Activated CD4-positive, alpha-beta T cell treated with anti-CD3 and anti-CD28 coated beads, Interleukin-10, Interleukin-2, amounts not matched to agents 100 ng/mL and 50 ng/mL, durations not matched to agents 16 hours and 8 hours (primary cell): Measurements from ENCODE around the gene ACLY.
"Not testable (repeated sequence)": the region's sequence is repeated elsewhere in the genome, so short reads cannot be mapped to it uniquely, and the experiment has no call there.

ENCODE experiments used
- DNase-seq: peaks from one replicate; pipeline ENCODE4 v3.0.0-alpha.2; 2020

Gene ACLY

DNA sequence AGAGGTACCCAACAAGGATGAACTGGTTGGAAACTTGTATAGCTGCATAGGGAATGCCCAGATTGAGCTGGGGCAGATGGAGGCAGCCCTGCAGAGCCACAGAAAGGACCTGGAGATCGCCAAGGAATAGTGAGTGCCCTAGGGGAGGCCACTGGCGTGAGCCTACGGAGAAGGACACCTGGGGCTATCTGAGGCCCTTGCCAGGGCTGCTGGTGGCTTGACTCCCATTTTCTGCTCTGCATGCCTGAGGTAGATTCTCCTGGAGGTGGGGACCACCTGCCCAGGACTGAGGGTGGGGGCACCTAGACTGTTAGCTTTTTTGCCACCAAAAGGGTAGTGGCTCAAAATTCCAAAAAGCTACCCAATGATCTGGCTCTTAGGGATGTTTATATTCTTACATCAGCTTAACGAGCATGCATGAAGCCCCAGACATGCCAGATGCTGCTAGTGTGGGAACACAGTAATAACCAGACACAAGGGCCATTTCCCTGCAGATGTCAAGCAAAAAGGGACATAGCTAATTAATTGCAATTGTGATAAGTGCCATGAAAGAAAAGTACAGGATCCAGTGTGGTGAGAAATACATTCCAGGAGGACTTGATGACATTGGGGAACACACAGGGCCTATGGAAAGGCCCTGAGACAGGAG, 20.4 kb upstream of the ACLY start:
- no peak for DNase-seq

DNA sequence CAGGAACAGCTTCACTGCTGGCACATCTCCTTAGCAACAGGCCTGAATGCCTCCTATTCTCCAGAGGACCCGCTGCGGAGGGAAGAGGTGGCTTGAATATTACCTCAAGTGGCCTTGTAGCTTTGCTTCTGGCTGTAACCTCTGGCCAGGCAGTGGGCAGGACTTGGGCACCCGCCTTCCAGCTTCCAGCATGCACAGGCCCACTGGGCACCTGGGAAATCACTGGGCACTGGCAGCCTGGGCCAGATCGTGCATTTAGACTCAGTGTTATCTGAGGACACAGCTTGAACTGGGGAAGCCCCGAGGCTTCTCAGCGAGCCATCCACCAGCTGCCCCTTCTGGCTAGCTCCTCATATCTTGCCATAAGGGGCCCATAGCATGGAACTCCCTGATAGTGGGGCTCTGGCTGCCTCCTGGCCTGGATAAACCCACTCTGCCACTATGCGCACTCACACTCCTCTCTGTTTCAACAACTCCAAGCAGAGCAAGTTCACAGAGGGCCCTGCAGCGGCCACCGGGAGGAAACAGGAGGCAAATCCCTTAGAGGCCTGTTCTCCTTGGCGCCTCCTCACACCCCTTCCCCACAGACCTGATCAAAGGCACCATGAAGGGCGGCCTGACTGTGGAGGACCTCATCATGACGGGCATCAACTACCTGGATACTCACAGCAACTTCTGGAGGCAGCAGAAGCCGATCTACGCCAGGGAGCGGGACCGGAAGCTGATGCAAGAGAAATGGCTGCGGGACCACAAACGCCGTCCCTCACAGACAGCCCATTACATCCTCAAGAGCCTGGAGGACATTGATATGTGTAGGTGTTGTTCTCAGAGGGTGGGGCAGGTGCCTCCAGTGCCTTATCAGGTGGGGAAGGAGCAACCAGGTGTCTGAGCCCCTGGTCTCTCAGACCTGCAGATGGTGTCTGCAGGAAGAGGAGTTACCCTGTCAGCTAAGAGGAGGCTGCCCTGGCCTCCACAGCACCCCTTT, 19.5 kb upstream of the ACLY start:
- DNase-seq = no peak

DNA sequence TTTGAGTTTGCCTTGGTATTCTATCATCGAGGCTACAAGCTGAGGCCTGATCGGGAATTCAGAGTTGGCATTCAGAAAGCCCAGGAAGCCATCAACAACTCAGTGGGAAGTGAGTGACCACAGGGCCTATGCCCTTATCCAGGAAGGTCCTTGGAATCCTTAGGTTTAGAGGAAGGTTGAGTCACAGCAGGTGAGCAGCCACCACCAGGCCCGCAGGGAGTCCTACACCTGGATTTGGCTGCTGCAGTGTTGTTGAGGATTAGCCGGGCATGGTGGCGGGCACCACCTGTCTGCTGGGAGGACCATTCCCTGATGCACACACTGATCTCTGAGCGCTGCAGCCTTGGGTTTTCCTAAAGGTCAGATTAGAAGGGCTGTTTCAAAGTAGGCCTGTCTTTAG, 16.9 kb upstream of the ACLY start:
- no peak for DNase-seq

DNA sequence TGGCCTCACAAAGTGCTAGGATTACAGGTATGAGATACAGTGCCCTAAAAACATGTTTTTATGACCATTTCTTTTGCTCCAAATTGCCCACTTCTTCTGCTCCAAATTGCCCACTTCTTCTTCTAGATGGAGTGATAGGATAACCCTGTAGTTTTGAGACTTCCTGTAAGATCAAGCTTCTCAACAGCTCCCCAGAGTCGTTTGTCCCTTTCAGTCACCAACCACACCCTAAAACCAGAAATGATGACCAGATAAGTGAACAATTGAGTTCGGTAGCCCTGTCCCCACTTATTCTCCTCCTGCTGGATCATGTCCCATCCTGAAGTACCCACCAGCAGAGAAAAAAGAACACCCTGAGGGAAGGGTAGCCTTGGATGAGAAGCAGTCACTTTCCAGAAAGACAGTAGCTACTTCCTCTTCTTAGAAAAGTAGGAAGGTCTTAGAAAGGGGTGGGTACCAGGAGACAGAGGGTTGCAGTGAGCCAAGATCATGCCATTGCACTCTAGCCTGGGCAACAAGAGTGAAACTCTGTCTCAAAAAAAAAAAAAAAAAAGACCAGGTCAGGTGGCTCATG, 14.2 kb upstream of the ACLY start:
- DNase-seq = peak; percentile 28

DNA sequence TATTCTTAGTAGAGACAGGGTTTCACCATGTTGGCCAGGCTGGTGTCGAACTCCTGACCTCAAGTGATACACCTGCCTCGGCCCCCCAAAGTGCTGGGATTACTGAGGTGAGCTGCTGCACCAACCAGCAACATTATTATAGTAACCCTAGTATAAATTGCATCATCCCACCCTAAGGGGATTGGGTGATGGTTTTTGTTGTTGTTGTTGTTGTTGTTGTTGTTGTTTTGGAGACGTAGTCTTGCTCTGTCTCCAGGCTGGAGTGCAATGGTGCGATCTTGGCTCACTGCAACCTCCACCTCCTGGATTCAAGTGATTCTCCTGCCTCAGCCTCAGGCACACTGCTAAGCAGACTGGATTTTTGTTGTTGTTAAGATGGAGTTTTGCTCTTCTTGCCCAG, 13.0 kb upstream of the ACLY start:
- not testable (repeated sequence) for DNase-seq

DNA sequence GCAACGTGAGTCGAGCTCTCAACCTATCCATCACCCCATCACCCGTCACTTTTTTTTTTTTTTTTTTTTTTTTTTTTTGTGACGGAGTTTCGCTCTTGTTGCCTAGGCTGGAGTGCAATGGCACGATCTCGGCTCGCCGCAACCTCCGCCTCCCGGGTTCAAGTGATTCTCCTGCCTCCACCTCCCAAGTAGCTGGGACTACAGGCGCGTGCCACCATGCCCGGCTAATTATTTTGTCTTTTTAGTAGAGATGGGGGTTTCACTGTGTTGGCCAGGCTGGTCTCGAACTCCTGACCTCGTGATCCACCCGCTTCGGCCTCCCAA, 12.0 kb upstream of the ACLY start:
- not testable (repeated sequence) for DNase-seq

DNA sequence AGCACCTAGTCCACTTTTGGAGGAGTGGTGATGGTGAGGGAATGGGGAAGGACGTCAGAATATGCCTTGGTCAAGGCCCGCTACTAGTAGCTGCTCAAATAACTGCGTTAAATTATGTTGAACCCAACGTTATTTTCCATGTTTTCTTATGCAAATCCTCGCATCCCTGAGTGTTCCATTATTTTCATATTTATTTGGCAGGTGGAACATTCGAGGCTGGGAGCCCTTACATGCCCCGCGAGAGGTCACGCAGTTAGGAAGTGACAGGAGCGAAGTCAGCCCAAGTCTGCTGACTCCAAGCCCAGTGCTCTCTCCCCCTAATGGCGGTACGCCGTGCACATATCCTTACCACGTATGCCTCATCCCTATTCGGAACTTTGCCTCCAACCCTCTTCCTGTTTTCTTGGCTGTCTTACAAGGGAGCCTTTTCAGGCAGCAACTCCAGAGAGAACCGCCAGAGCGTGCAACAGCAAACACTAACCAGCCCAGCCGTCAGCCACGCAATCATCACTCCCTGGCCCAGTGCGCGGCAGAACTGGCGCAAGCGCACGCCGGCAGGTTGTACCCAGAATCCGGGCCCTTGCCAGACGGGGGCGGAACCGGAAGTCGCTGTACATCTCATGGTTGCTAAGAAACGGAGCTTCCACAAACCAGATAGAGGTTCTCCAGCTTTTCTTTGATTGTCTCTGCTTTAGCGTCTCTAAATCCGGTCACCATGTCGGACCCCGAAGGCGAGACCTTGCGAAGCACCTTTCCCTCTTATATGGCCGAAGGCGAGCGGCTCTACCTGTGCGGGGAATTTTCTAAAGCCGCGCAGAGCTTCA, 11.5 kb upstream of the ACLY start, which contains the start of gene ODAD4:
Gene ODAD4, plus strand, starts transcription at position 609 of the 824 bp plus-strand sequence. Its CDS starts 107 bp downstream, at position 716.
- peak; percentile 97 for DNase-seq

DNA sequence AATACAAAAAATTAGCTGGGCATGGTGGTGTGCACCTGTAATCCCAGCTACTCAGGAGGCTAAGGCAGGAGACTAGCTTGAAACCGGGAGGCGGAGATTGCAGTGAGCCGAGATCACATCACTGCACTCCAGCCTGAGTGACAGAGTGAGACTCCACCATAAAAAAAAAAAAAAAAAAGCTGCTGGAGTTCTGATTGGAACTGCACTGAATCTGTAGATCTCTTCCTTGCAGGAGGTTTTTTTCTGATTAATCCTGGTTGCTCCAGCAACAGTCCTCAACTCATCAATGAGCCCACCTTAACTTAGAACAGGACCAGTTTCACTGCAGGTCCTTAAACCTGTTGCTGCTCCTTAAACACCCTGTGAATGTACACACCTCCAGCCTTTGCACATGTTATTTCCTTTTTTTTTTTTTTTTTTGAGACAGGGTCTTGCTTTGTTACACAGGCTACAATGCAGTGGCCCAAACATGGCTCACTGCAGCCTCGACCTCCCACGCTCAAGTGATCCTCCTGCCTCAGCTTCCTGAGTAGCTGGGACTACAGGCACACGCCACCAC, 10.0 kb upstream of the ACLY start:
- no peak for DNase-seq

DNA sequence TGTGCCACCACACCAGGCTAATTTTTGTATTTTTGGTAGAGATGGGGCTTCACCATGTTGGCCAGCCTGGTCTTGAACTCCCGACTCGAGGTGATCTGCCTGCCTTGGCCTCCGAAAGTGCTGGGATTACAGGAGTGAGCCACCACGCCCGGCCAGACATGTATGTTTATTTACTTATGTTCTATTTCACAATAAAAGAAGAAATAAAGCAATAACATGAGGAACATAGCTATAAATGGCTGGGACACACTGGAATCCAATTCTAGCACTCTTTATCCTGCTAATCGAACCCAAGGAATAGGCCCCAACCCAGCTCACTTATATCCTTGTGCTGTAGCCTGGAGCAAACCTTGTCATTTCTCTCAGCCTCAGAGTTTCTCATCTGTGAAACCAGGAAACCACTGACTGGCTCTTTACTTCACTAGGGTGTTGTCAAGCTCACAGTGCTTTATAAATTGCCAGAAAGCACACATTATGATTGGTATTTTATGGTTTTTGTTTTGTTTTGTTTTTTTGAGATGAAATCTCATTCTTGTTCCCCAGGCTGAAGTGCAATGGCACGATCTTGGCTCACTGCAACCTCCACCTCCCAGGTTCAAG, 7.3 kb upstream of the ACLY start:
- no peak for DNase-seq

DNA sequence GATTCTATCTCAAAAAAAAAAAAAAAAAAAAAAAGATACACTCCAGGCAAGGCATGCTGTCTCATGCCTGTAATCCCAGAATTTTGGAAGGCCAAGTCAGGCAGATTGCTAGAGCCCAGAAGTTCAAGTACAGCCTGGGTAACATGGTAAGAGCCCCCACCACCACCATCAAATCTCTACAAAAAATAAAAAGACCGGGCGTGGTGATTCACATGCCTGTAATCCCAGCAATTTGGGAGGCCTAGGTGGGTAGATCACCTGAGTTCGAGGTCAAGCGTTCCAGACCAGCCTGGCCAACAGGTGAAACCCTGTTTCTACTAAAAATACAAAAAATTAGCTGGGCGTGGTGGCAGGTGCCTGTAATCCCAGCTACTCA, 1.8 kb upstream of the ACLY start:
- DNase-seq = no peak

DNA sequence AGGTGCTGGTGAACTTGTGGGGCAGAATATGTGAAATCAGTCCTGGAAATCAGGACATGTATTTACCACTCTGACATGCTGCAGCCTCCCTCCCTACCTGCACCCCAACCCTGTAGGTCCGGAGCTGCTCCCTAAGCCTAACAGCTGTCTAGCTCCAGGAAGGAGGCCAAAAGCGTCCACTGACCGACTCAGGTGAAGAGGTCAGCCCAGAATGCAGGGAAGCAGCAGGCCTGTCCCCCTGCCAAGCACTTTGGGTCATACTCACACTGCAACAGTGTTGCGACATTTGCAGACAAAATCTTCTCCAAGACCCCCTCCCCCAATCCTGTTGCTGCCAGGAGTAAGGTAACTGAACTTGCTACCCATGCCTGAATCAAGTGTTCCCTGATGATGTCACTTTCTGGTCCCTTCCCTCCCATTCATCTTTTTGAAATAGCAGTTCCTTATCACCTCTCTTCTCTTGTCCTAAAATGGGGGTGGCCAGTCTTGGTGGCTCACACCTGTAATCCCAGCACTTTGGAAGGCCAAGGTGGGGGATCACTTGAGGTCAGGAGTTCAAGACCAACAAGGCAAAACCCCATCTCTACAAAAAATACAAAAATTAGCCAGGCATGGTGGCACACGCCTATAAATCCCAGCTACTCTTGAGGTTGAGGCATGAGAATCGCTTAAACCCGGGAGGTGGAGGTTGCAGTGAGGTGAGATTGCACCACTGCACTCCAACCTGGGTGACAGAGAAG, 1.3 kb upstream of the ACLY start:
- no peak for DNase-seq

DNA sequence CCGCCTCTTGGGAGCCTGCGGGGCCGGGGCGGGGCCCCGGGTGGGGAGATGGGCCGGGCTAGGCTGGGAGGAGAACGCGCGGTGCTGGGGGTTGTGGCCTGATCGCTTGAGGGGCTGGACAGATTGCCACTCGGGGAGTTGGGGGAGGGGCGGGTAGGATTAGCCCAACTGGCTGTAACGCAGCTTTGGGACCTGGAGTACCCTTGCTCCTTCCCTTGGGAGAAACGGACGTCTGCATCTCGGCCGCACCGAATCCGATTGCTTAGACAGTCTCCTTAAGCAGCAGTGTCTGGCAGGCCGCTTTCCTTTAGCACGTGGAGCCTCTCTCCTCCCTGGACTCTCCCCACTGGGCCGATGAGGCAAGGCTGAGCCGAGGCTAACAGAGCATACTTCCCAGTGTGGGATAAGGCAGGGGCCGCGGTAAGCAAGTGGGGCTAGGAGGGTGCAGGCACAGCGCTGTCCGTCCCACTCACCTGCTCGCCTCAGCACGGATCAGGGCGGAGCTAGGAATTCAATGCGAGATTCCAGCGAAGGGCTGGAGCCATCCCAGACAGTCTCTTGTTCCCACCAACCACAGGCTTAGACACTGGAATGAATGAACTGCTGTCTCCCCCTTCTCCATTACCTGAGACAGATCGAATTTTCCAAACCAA, 540 bp upstream of the ACLY start:
- DNase-seq = no peak

DNA sequence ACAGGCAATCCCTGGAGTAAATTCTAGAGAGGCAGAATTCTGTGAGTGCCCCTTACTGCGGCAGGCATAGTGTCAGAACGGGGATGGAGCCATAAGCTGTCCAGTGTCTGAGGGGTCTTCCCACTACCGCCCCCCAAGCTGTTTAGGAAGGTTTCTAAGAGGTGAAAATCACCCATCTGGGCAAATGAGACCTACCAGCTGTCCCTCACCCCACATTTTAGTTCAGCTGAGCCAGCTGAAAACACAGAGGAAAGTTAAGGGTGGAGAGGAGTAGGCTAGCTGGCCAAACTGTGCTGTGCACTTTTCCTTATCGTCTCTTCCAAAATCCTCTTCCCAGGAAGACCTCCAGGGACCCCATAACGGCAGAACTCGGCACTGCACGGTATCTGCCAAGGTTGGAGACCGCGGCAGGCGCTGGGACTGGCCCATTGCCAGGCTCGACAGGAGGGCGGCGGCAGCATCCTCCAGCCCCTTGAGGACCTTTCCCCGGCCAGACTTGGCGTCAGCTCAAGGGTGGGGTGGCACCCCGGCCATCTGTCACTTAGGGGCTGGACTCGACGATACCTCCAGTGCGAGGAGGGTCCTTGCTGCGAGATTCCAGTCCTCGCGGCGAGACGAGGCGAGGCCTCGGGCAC, 955 bp downstream of the ACLY start:
- peak; percentile 30 for DNase-seq

DNA sequence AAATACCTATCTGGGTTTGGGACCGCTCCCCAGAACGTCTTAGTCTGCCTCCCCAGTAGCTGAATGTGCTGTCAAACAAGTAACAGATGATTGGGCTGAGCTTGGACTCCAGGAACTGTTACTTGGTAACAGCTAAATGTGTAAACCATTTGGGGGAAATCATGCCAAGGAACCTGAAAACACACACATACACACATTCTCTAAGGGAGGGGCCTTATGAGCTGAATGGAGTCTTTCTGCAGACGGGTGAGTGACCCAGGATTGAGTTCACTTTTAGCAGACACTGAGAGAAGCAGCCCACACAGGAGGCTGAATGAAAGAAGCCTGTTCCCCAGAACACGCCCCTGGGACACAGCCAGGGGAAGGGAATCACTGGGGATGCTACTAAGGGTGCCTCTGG, 1.6 kb downstream of the ACLY start:
- peak; percentile 31 for DNase-seq

DNA sequence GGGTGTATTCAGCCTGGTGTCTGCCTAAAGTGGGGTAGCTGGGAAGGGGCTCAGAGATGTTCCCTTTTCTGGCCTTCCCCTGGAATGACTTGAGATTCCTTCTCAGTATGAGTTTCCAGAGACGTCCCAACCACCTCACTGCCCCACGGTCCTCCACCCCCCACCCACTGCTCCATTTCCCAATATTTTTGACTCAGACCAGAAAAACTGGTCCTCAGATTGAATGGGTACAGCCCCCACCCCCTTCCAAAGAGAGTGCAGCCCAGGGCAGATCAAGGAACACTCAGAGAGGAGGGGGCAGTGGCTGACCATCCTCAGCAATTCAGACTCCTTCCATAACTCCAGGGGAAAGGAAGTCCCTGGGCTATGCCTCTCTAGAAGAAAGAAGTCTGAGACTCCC, 3.2 kb downstream of the ACLY start:
- no peak for DNase-seq

DNA sequence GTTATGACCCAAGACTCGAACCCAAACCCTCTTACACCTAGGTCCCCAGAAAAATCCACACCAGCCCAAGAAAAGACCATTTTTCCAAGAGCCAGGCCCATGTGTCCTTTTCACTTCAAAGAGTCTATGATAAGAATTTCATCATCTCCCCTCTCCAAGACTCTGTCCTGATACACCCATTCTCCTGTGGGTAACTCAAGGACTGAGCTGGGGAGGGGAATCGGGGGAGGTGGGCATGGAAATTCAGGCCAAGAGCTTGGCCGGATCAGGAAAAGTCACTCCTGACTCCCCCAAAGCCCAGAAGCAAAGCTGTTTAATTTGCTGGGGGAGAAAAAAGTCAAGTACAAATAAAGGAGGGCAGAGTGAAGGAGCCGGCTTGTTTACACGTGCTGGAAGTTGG, 3.7 kb downstream of the ACLY start:
- DNase-seq = no peak

DNA sequence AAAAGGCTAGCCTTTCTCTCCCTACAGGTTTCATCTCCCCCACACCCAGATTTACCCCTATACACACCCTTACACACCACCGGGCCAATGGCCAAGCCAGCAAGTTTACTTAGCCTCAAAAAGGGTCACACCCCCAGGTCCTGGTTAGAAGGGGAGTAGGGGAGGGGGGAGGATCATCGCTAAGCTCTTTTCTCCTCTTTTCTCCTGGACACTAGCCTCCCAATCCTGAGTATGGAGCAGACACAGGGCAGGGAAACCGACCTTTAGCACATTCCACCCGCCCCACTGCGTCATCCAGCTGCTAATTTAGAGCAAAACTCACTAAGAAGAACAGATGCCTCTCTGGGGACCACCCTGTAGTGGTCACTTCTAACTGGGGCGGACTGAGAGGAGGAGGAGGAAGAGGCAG, 4.4 kb downstream of the ACLY start:
- no peak for DNase-seq

DNA sequence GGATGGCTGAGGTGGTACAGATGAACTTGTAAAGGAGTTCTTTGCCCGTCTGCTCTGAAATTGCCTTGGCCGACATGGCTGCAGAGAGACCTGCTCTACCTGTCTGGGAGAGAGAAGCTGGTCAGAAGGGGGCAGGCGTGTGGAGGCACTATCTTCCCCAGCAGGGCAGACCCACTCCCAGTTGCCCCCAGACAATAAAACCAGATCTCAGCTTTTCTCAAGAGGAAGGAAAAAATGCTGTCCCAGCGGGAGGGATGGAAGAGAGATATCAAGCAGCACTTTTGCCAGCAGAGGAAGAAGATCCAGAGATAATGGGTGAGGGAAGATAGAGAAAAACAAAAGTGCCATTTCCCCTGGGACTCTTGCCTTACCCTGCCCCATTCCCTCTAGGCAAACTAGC, 5.0 kb downstream of the ACLY start:
- DNase-seq = no peak

DNA sequence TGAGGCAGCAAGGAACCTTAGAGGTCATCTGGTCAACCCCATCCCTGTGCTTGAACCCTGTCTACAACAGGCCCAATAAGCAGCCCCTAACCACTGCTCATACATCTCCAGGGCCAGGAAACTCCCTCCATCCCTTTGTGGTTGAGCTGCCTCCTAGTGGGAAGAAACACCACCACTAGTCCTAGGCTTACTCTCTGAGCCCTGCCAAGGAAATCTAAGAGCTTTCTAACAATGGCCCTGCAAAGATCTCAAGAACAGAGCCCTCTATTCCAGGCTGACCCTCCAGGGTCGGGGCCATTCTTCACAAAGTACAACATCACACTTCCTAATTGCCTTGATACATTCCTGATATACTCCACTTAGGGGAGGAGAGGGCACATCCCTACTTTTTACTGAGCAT, 5.8 kb downstream of the ACLY start:
- DNase-seq = no peak

DNA sequence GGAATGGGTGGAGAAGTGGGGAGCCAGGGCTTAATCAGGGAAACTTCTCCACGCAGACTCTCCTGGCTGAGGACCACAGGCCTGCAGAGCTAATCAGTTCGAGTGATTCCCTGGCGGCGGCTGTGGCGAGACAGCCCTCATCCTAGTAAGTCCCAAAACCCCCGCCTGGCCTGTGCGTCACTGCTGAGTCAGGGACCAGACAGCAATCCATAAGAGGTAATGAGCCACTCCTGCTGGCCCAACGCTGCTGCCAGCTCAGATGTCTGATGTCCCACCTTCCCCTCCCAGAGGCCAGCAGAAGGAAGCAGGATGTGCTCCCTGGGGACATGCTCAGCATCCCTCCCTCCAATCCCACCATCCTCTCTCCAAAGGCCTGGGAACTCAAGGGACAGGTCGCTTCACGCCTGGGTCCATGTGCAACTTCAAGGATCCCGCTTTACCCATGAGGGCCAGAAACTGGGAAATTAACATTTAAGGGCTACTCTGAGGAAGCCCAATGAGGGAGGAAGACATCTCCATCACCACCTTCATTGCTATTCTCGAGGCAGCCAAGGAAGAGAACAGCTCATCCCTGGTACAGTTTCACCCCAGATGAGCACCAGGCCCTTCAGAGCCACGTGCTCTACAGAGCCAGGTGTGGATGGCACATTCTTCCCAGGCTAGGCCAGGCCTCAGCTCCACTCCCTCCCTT, 7.9 kb downstream of the ACLY start:
- no peak for DNase-seq
